HepG2 (cell line): ENCODE data around the gene ADAM19. TPM values are rescaled to one million over a fixed set of nuclear protein-coding genes. Genes with fewer than 3 reads are reported as not detected.

ENCODE experiments used
- ATM ChIP-seq: fragments of 450-650 bp; IDR thresholded peaks from 2 replicates; pipeline ENCODE4 v1.7.1; 2017; ENCODE audit warnings: mild to moderate bottlenecking, borderline replicate concordance
- FOXA1 ChIP-seq, 2 experiments: fragments of 450-650 bp in 1 of 2; sonication (generic) in 1 of 2; formaldehyde crosslinking in 1 of 2; IDR thresholded peaks; 2 replicates each; pipeline versions ENCODE4 v1.4.0 to v1.6.1; 2016 to 2020; ENCODE audit warnings: missing genetic modification reagents in 1 of 2
- FOXJ3 ChIP-seq: sonication (generic); formaldehyde crosslinking; IDR thresholded peaks from 2 replicates; pipeline ENCODE4 v1.4.0; 2020; ENCODE audit warnings: missing genetic modification reagents, mild to moderate bottlenecking, borderline replicate concordance
- HNF4A ChIP-seq: sonication (generic); formaldehyde crosslinking; IDR thresholded peaks from 2 replicates; pipeline ENCODE4 v1.4.0; 2020; ENCODE audit warnings: missing genetic modification reagents
- HNRNPUL1 ChIP-seq: fragments of 200-400 bp; formaldehyde crosslinking; IDR thresholded peaks from 2 replicates; pipeline ENCODE4 v1.6.1; 2017; ENCODE audit warnings: low read depth, mild to moderate bottlenecking, low read length, moderate library complexity
- IKZF1 ChIP-seq: fragments of 450-650 bp; IDR thresholded peaks from 2 replicates; pipeline ENCODE4 v1.7.1; 2016
- ISL2 ChIP-seq: sonication (generic); formaldehyde crosslinking; IDR thresholded peaks from 2 replicates; pipeline ENCODE4 v1.5.0; 2020; ENCODE audit warnings: missing genetic modification reagents
- MAFK ChIP-seq, 2 experiments: IDR thresholded peaks in 1 of 2; conservative IDR thresholded peaks in 1 of 2; 2 replicates each; pipeline ENCODE4 v1.6.1; 2011; ENCODE audit warnings: improper control_type of control experiment in 2 of 2, low read length in 2 of 2
- MAX ChIP-seq: IDR thresholded peaks from 2 replicates; pipeline ENCODE4 v1.6.1; 2012; ENCODE audit warnings: inconsistent platforms
- NAIF1 ChIP-seq: sonication (generic); formaldehyde crosslinking; IDR thresholded peaks from 2 replicates; pipeline ENCODE4 v1.5.0; 2020; ENCODE audit warnings: mild to moderate bottlenecking, missing genetic modification reagents, borderline replicate concordance
- NFE2L1 ChIP-seq: sonication (generic); formaldehyde crosslinking; IDR thresholded peaks from 2 replicates; pipeline ENCODE4 v1.4.0; 2020; ENCODE audit warnings: missing genetic modification reagents, mild to moderate bottlenecking, borderline replicate concordance
- SIX1 ChIP-seq: sonication (generic); formaldehyde crosslinking; IDR thresholded peaks from 2 replicates; pipeline ENCODE4 v1.4.0; 2020; ENCODE audit warnings: missing genetic modification reagents, borderline replicate concordance
- SNAPC5 ChIP-seq: sonication (generic); formaldehyde crosslinking; IDR thresholded peaks from 2 replicates; pipeline ENCODE4 v1.8.1; 2023; ENCODE audit warnings: mild to moderate bottlenecking, missing genetic modification reagents, borderline replicate concordance
- SOX13 ChIP-seq, 3 experiments: fragments of 450-650 bp in 1 of 3; sonication (generic) in 1 of 3; formaldehyde crosslinking in 1 of 3; IDR thresholded peaks in 2 of 3; conservative IDR thresholded peaks in 1 of 3; 2 replicates each; pipeline versions ENCODE4 v1.5.0 to v1.6.1; 2016 to 2020; ENCODE audit warnings: antibody characterized with exemption in 1 of 3, mild to moderate bottlenecking in 1 of 3, missing compliant biosample characterization in 1 of 3, missing genetic modification reagents in 1 of 3, moderate library complexity in 1 of 3
- SRSF1 ChIP-seq: fragments of 200-400 bp; formaldehyde crosslinking; optimal IDR thresholded peaks from 2 replicates; pipeline ENCODE3; 2017; ENCODE audit warnings: mild to moderate bottlenecking, low read depth, low read length, moderate library complexity
- TCF7 ChIP-seq: sonication (generic); IDR thresholded peaks from 2 replicates; pipeline ENCODE4 v1.6.1; 2016; ENCODE audit warnings: antibody characterized with exemption, low read depth
- ZBTB1 ChIP-seq: sonication (generic); formaldehyde crosslinking; IDR thresholded peaks from 2 replicates; pipeline ENCODE4 v1.4.0; 2020; ENCODE audit warnings: missing genetic modification reagents, borderline replicate concordance
- ZMYM2 ChIP-seq: sonication (generic); formaldehyde crosslinking; IDR thresholded peaks from 2 replicates; pipeline ENCODE4 v1.8.0; 2022; ENCODE audit warnings: mild to moderate bottlenecking, missing genetic modification reagents
- ZNF274 ChIP-seq: sonication (generic); formaldehyde crosslinking; IDR thresholded peaks from 2 replicates; pipeline ENCODE4 v1.5.1; 2020; ENCODE audit warnings: mild to moderate bottlenecking, missing genetic modification reagents
- ZNF281 ChIP-seq: sonication (generic); formaldehyde crosslinking; IDR thresholded peaks from 2 replicates; pipeline ENCODE4 v1.4.0; 2020; ENCODE audit warnings: missing genetic modification reagents, borderline replicate concordance
- ZNF337 ChIP-seq: sonication (generic); formaldehyde crosslinking; IDR thresholded peaks from 2 replicates; pipeline ENCODE4 v1.5.1; 2020; ENCODE audit warnings: missing genetic modification reagents, low read depth, mild to moderate bottlenecking, borderline replicate concordance
- ZNF362 ChIP-seq: sonication (generic); formaldehyde crosslinking; IDR thresholded peaks from 2 replicates; pipeline ENCODE4 v1.4.0; 2020; ENCODE audit warnings: missing genetic modification reagents, mild to moderate bottlenecking, borderline replicate concordance
- ZNF367 ChIP-seq: sonication (generic); formaldehyde crosslinking; IDR thresholded peaks from 2 replicates; pipeline ENCODE4 v1.4.0; 2020; ENCODE audit warnings: missing genetic modification reagents, borderline replicate concordance
- ZNF383 ChIP-seq: sonication (generic); formaldehyde crosslinking; IDR thresholded peaks from 2 replicates; pipeline ENCODE4 v1.4.0; 2020; ENCODE audit warnings: missing genetic modification reagents, mild to moderate bottlenecking, borderline replicate concordance
- ZNF740 ChIP-seq: sonication (generic); formaldehyde crosslinking; IDR thresholded peaks from 2 replicates; pipeline ENCODE4 v1.4.0; 2020; ENCODE audit warnings: missing genetic modification reagents
- ZSCAN9 ChIP-seq: IDR thresholded peaks from 2 replicates; pipeline ENCODE4 v1.6.1; 2016; ENCODE audit warnings: borderline replicate concordance
- polyA plus RNA-seq, 8 experiments: library from polyadenylated mRNA; depleted of rRNA in 3 of 8; stranded (reverse) in 7 of 8; unstranded in 1 of 8; fragments of >200 nt; fragmentation: Illumina TruSeq in 4 of 8; extraction: Trizol in 4 of 8; gene quantifications; 2 replicates each; pipeline versions ENCODE4 v1.2.1 to v1.2.3, GENCODE V29; 2011 to 2016; ENCODE audit warnings: low read depth in 4 of 8, missing spikeins in 1 of 8, mixed read lengths in 1 of 8; ENCODE audit not compliant: insufficient read depth in 1 of 8
- total RNA-seq, 5 experiments: library from RNA; depleted of rRNA; stranded (reverse); fragments of >200 nt; fragmentation: Illumina TruSeq; extraction: Trizol; gene quantifications; 2 replicates each; pipeline ENCODE4 v1.2.3, GENCODE V29; 2016; ENCODE audit warnings: low read depth in 1 of 5

Gene ADAM19
- total and polyA plus RNA-seq, 2 of the 13 experiments (the other 11 are each of a cell fraction or from before 2014, with no cell fraction given): 0.38 to 0.74 TPM

- TF ChIP-seq SNAPC5 (no peak), ZBTB1 (no peak), ZSCAN9 (CRISPR knock-in tag) (0 out of 2 replicates have a peak, but pooled peaks have one; percentile 14), NAIF1 (CRISPR knock-in tag) (no peak), ZNF274 (no peak), SOX13 (IDR thresholded peaks at IDR 0.05) (no peak), SOX13 (CRISPR knock-in tag; conservative IDR thresholded peaks at IDR 0.05 in 1 of 2, IDR thresholded peaks at IDR 0.05 in 1 of 2) (0 out of 4 replicates have a peak, but pooled peaks of 1 of the 2 experiments have one; percentile 6), IKZF1 (no peak), FOXJ3 (CRISPR knock-in tag) (no peak; the same call in 1 of the 2 replicates), SRSF1 (no peak), ISL2 (CRISPR knock-in tag) (0 out of 2 replicates have a peak, but pooled peaks have one; percentile 30), MAX (no peak), TCF7 (no peak), ZNF337 (CRISPR knock-in tag) (no peak), ATM (no peak), NFE2L1 (CRISPR knock-in tag) (no peak), FOXA1 (IDR thresholded peaks at IDR 0.05) (no peak), FOXA1 (CRISPR knock-in tag; IDR thresholded peaks at IDR 0.05) (no peak), ZNF362 (peak; percentile 97), ZNF367 (no peak), ZNF281 (CRISPR knock-in tag) (no peak), ZNF383 (no peak), MAFK (conservative IDR thresholded peaks at IDR 0.05 in 1 of 2, IDR thresholded peaks at IDR 0.05 in 1 of 2; ENCODE audit: low read length in 2 of 2) (no peak), SIX1 (CRISPR knock-in tag) (no peak), ZMYM2 (CRISPR knock-in tag) (no peak), HNF4A (CRISPR knock-in tag) (peak; percentile 70), HNRNPUL1 (no peak), ZNF740 (no peak)
Measured at GRCh38 chr5:157477814-157478494, 97.6 kb downstream of the ADAM19 start (continued).
